ENCODE measurements around the gene DICER1.

DNA sequence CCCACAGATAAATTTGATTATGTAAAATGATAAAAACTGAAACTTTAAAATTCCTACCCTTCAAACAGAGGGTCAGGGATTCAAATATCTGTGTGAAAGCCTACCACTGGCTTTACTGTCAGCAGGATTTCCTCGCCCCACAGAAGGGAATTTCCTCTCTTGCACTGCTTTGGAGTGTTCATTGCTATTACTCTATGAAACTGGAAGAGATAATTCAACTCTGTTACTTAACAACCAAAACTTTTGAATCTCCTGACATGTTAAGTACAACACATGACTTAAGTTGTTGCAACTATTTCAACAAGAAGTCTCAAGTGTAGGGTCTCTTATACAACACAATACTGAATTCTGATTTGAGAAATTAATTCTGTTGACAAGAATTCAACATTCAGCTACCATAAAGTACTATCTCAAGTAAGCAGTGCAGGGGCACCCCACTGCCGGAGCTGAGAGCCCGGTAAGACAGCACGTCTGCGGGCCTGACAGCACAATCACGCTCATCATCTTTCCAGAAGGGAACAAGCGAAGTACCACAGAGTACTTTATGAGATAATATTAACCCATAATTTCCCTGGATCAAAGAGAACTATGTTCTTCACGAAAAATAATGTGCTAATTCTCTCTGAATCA, 22.9 kb downstream of the DICER1 start:
- TF ChIP-seq, protein P1, sequence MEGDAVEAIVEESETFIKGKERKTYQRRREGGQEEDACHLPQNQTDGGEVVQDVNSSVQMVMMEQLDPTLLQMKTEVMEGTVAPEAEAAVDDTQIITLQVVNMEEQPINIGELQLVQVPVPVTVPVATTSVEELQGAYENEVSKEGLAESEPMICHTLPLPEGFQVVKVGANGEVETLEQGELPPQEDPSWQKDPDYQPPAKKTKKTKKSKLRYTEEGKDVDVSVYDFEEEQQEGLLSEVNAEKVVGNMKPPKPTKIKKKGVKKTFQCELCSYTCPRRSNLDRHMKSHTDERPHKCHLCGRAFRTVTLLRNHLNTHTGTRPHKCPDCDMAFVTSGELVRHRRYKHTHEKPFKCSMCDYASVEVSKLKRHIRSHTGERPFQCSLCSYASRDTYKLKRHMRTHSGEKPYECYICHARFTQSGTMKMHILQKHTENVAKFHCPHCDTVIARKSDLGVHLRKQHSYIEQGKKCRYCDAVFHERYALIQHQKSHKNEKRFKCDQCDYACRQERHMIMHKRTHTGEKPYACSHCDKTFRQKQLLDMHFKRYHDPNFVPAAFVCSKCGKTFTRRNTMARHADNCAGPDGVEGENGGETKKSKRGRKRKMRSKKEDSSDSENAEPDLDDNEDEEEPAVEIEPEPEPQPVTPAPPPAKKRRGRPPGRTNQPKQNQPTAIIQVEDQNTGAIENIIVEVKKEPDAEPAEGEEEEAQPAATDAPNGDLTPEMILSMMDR (conservative IDR thresholded peaks at IDR 0.05; ENCODE audit: low read depth, low read length) = no peak
- no peak for TF ChIP-seq EZH2 (IDR thresholded peaks at IDR 0.05; ENCODE audit: borderline replicate concordance, low read depth, low read length, poor library complexity, severe bottlenecking)
